OCI-LY1 (cell line): Measurements from ENCODE around the gene SMYD5.

ENCODE experiments used
- H2AFZ ChIP-seq: fragments of 200-600 bp; sonication (generic), shearing (Covaris generic); 2 replicates; pipeline ENCODE4 v1.6.0; 2014; ENCODE audit warnings: antibody characterized with exemption, mild to moderate bottlenecking, low read length
- H3F3A ChIP-seq: fragments of 200-600 bp; sonication (generic), shearing (Covaris generic); 2 replicates; pipeline ENCODE4 v1.6.0; 2014; ENCODE audit warnings: mild to moderate bottlenecking, antibody characterized with exemption, low read length, moderate library complexity; ENCODE audit not compliant: insufficient read depth
- H3K27ac ChIP-seq: fragments of 200-600 bp; sonication (generic); 2 replicates; pipeline ENCODE4 v1.5.1; 2014; ENCODE audit warnings: low read length, mixed run types, mild to moderate bottlenecking, low read depth; ENCODE audit not compliant: poor library complexity, severe bottlenecking
- H3K27me3 ChIP-seq: fragments of 200-600 bp; sonication (generic); 2 replicates; pipeline ENCODE4 v1.6.0; 2014; ENCODE audit warnings: antibody characterized with exemption, mild to moderate bottlenecking, low read length, moderate library complexity; ENCODE audit not compliant: insufficient read depth
- H3K36me3 ChIP-seq: fragments of 200-600 bp; sonication (generic); 2 replicates; pipeline ENCODE4 v1.6.1; 2014; ENCODE audit warnings: mild to moderate bottlenecking, antibody characterized with exemption, low read length, moderate library complexity, mixed read lengths; ENCODE audit not compliant: insufficient read depth
- H3K4me1 ChIP-seq: fragments of 200-600 bp; sonication (generic); 2 replicates; pipeline ENCODE4 v1.5.1; 2014; ENCODE audit warnings: mild to moderate bottlenecking, low read length, moderate library complexity; ENCODE audit not compliant: insufficient read depth, severe bottlenecking
- H3K4me2 ChIP-seq: fragments of 200-600 bp; sonication (generic), shearing (Covaris generic); 2 replicates; pipeline ENCODE4 v1.6.1; 2014; ENCODE audit warnings: low read length
- H3K4me3 ChIP-seq: fragments of 200-600 bp; sonication (generic); 2 replicates; pipeline ENCODE4 v1.5.1; 2014; ENCODE audit warnings: low read length, low read depth, mild to moderate bottlenecking, mixed read lengths; ENCODE audit not compliant: poor library complexity, severe bottlenecking
- H3K79me2 ChIP-seq: fragments of 200-600 bp; shearing (Covaris generic); 2 replicates; pipeline ENCODE4 v1.6.1; 2016; ENCODE audit warnings: mixed run types, low read length, mixed read lengths; ENCODE audit not compliant: insufficient read depth
- H3K9ac ChIP-seq: fragments of 200-600 bp; sonication (generic), shearing (Covaris generic); 2 replicates; pipeline ENCODE4 v1.6.1; 2014; ENCODE audit warnings: mild to moderate bottlenecking, low read length, mixed read lengths
- H3K9me2 ChIP-seq: fragments of 200-600 bp; sonication (generic), shearing (Covaris generic); 2 replicates; pipeline ENCODE4 v1.6.1; 2014; ENCODE audit warnings: low read depth, mild to moderate bottlenecking, low read length, mixed read lengths
- H3K9me3 ChIP-seq: fragments of 200-600 bp; shearing (Covaris generic); 2 replicates; pipeline ENCODE4 v1.6.1; 2014; ENCODE audit warnings: low read length, mixed read lengths
- H4K20me1 ChIP-seq: fragments of 200-600 bp; sonication (generic), shearing (Covaris generic); 2 replicates; pipeline ENCODE4 v1.6.0; 2016; ENCODE audit warnings: mild to moderate bottlenecking, low read length; ENCODE audit not compliant: insufficient read depth
- CTCF ChIP-seq: fragments of 200-600 bp; sonication (generic), shearing (Covaris generic); IDR thresholded peaks from 2 replicates; pipeline ENCODE4 v1.5.1; 2017; ENCODE audit warnings: mild to moderate bottlenecking, antibody characterized with exemption, low read length, moderate library complexity, mixed read lengths
- EZH2 ChIP-seq: fragments of 200-600 bp; sonication (generic), shearing (Covaris generic); IDR thresholded peaks from 2 replicates; pipeline ENCODE4 v1.8.0; 2017; ENCODE audit warnings: borderline replicate concordance, mixed run types, mild to moderate bottlenecking, antibody characterized with exemption, low read length, moderate library complexity, mixed read lengths

SMYD5 gene

DNA sequence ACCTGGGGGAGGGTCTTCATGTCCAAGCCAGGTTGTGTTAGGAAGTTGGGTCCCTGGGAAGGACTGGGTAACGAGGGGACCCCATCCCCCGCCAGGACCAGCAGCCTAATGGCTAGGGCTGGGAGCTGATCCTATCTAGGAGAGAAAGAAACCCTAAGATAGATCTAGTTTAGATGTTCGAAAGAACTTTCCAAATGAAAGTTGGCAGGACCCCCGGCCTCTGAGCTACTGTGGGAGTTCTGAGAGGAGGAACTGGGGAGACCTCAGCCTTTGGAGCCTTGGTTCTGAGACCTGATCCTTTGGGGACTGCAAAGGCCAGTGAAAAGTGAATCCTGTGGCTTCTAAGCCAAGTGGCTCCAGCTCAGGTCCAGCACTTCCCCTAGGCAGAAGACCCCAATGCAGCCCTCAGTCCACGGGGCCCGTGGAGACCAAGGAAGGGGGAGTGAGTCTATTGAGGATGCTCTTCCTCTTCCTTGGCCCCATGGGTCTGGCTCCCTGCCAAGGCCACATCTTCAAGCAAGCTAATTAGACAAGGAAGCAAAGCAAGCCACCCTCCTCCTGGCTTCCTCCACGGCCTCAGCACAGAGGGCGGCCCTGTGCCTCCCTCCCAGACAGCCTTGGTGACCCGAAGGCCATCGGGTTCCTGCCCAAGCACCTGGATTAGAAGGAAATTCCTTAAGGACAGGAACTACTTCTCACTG is 43.5 kb downstream of the SMYD5 start:
- H2AFZ ChIP-seq: no peak overlapping the region
- peaks cover 86% of the 10 kb centered on the region for H3K36me3 ChIP-seq
- no peak overlapping the region for H3K9ac ChIP-seq
- H3K27ac ChIP-seq: no peak overlapping the region
- TF ChIP-seq CTCF (no peak), EZH2 (no peak)
- H4K20me1 ChIP-seq: no peaks in the 10 kb centered on the region
- H3K4me1 ChIP-seq: no peaks in the 10 kb centered on the region
- no peaks in the 10 kb centered on the region for H3K9me2 ChIP-seq
- no peaks in the 10 kb centered on the region for H3K27me3 ChIP-seq
- H3K79me2 ChIP-seq: no peaks in the 10 kb centered on the region
- H3K9me3 ChIP-seq: no peaks in the 10 kb centered on the region
- no peak overlapping the region for H3K4me2 ChIP-seq
- no peak overlapping the region for H3K4me3 ChIP-seq
- peaks cover 4% of the 10 kb centered on the region; the same call in 1 of the 2 replicates for H3F3A ChIP-seq

GRCh38 chr2:73258186-73258912 is 44.3 kb downstream of the SMYD5 start:
- Histone ChIP-seq H3K27me3 (no peaks in the 10 kb centered on the region), H3K4me2 (no peak overlapping the region), H3K9me3 (no peaks in the 10 kb centered on the region), H3K27ac (no peak overlapping the region), H4K20me1 (no peaks in the 10 kb centered on the region), H3K9ac (no peak overlapping the region), H3F3A (no peaks in the 10 kb centered on the region), H3K4me1 (no peaks in the 10 kb centered on the region), H3K9me2 (no peaks in the 10 kb centered on the region), H3K79me2 (no peaks in the 10 kb centered on the region), H3K36me3 (peaks cover 84% of the 10 kb centered on the region), H3K4me3 (no peak overlapping the region), H2AFZ (no peak overlapping the region)
- TF ChIP-seq EZH2: no peak
- TF ChIP-seq CTCF: no peak

DNA sequence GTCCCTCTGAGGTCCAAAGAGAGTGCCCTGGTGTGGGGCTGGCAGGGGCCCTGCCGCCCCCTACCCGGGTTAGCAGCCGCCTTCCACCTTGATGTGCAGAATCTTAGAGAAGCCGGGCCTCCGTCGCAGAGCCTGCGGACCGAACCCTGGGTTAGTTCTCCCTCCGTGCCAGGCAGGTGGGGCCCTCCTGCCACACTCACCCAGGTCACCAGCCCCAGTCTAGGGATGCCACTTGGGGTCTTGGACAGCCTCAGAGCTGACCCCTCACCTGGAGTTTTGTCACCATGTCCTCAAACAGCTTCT is 44.8 kb downstream of the SMYD5 start:
- no peaks in the 10 kb centered on the region for H3K79me2 ChIP-seq
- H3K27ac ChIP-seq: no peak overlapping the region
- H4K20me1 ChIP-seq: no peaks in the 10 kb centered on the region
- H3K27me3 ChIP-seq: no peaks in the 10 kb centered on the region
- H2AFZ ChIP-seq: no peak overlapping the region
- TF ChIP-seq EZH2 (no peak), CTCF (no peak)
- H3K9ac ChIP-seq: no peak overlapping the region
- H3F3A ChIP-seq: no peaks in the 10 kb centered on the region
- no peaks in the 10 kb centered on the region for H3K4me1 ChIP-seq
- no peak overlapping the region for H3K4me2 ChIP-seq
- peaks cover 84% of the 10 kb centered on the region for H3K36me3 ChIP-seq
- no peak overlapping the region for H3K4me3 ChIP-seq
- H3K9me2 ChIP-seq: no peaks in the 10 kb centered on the region
- H3K9me3 ChIP-seq: no peaks in the 10 kb centered on the region
